H1 (cell line): ENCODE measurements around the gene CHD5. TPM values are rescaled to one million over a fixed set of nuclear protein-coding genes. Genes with fewer than 3 reads are reported as not detected.

ENCODE experiments used
- BACH1 ChIP-seq: IDR thresholded peaks from 2 replicates; pipeline ENCODE4 v1.6.1; 2012; ENCODE audit warnings: low read length, improper control_type of control experiment
- CHD7 ChIP-seq: fragments of 300-600 bp; sonication (generic); IDR thresholded peaks from 2 replicates; pipeline ENCODE4 v1.7.1; 2012; ENCODE audit warnings: low read length, moderate library complexity, mild to moderate bottlenecking, inconsistent platforms; ENCODE audit not compliant: insufficient replicate concordance
- FOSL1 ChIP-seq: IDR thresholded peaks from 2 replicates; pipeline ENCODE4 v1.6.1; 2011; ENCODE audit warnings: mild to moderate bottlenecking, low read depth, low read length, moderate library complexity; ENCODE audit not compliant: insufficient read depth
- JUN ChIP-seq: IDR thresholded peaks from 2 replicates; pipeline ENCODE4 v1.6.1; 2011; ENCODE audit warnings: low read depth, mild to moderate bottlenecking, improper control_type of control experiment, low read length
- PHF8 ChIP-seq: fragments of 200-600 bp; sonication (generic); conservative IDR thresholded peaks from 2 replicates; pipeline ENCODE4 v1.7.1; 2012; ENCODE audit warnings: low read depth, mild to moderate bottlenecking, inconsistent platforms, low read length, moderate library complexity
- RFX5 ChIP-seq: IDR thresholded peaks from 2 replicates; pipeline ENCODE4 v1.6.1; 2011; ENCODE audit warnings: low read depth, low read length, improper control_type of control experiment, borderline replicate concordance
- RNF2 ChIP-seq: fragments of 200-900, 300-1000 bp; sonication (generic); IDR thresholded peaks from 2 replicates; pipeline ENCODE4 v1.7.1; 2016; ENCODE audit warnings: borderline replicate concordance, low read depth, mild to moderate bottlenecking, antibody characterized with exemption, low read length; ENCODE audit not compliant: poor library complexity, severe bottlenecking; ENCODE audit errors: missing control alignments
- SP4 ChIP-seq: IDR thresholded peaks from 2 replicates; pipeline ENCODE4 v1.6.1; 2012; ENCODE audit warnings: low read length, inconsistent platforms
- YY1 ChIP-seq: IDR thresholded peaks from 2 replicates; pipeline ENCODE4 v1.6.1; 2011; ENCODE audit warnings: low read depth, mild to moderate bottlenecking, low read length
- polyA plus RNA-seq, 7 experiments: library from polyadenylated mRNA; depleted of rRNA in 3 of 7; stranded (reverse) in 5 of 7; unstranded in 2 of 7; fragments of >200 nt in 5 of 7; fragments of 200-250 nt in 2 of 7; gene quantifications; 1 replicate in 5 of 7; 2 replicates in 1 of 7; 4 replicates in 1 of 7; pipeline versions ENCODE4 v1.2.1 to v1.2.3, GENCODE V29; 2011 to 2013; ENCODE audit warnings: missing spikeins in 2 of 7, mixed read lengths in 2 of 7
- total RNA-seq: library from RNA; stranded (reverse); fragmentation: NEBNext Ultra II Directional; extraction: Animal tissue kit (Norgen Biotek cat#: 25700); gene quantifications from 2 replicates; pipeline ENCODE4 v1.2.1, GENCODE V29; 2021

The CHD5 gene
- total and polyA plus RNA-seq, 2 of the 8 experiments (the other 6 are each of a cell fraction or from before 2014, with no cell fraction given) = 0.42 to 1.8 TPM

- TF ChIP-seq CHD7 (no peak), FOSL1 (no peak), YY1 (no peak), RFX5 (no peak), BACH1 (no peak), RNF2 (no peak), JUN (no peak), SP4 (no peak), PHF8 (no peak)
Observed at GRCh38 chr1:6081901-6082300, 98.2 kb downstream of the CHD5 start (continued).
